T-helper 1 cell treated with Interleukin-12 subunit alpha and Interleukin-12 subunit beta and Interleukin-4 antibody, amounts not matched to agents 30 μg/mL and 1 μg/mL, for 36 hours (primary cell): Measurements from ENCODE around the gene NACC2.

Experiments used
- H3K27ac Mint-ChIP-seq: one replicate; pipeline ENCODE4 v1.8.0; 2021; ENCODE audit warnings: mild to moderate bottlenecking, mixed read lengths
- H3K27me3 Mint-ChIP-seq: one replicate; pipeline ENCODE4 v1.8.0; 2021; ENCODE audit warnings: low read depth, mixed read lengths
- H3K36me3 Mint-ChIP-seq: one replicate; pipeline ENCODE4 v1.8.0; 2021; ENCODE audit warnings: low read depth, mixed read lengths
- H3K4me1 Mint-ChIP-seq: one replicate; pipeline ENCODE4 v1.8.0; 2021; ENCODE audit warnings: low read depth, mixed read lengths
- H3K4me3 Mint-ChIP-seq: one replicate; pipeline ENCODE4 v1.8.0; 2021; ENCODE audit warnings: mild to moderate bottlenecking, moderate library complexity, mixed read lengths
- H3K9me3 Mint-ChIP-seq: one replicate; pipeline ENCODE4 v1.8.0; 2021; ENCODE audit warnings: mixed read lengths

NACC2 gene, protein sequence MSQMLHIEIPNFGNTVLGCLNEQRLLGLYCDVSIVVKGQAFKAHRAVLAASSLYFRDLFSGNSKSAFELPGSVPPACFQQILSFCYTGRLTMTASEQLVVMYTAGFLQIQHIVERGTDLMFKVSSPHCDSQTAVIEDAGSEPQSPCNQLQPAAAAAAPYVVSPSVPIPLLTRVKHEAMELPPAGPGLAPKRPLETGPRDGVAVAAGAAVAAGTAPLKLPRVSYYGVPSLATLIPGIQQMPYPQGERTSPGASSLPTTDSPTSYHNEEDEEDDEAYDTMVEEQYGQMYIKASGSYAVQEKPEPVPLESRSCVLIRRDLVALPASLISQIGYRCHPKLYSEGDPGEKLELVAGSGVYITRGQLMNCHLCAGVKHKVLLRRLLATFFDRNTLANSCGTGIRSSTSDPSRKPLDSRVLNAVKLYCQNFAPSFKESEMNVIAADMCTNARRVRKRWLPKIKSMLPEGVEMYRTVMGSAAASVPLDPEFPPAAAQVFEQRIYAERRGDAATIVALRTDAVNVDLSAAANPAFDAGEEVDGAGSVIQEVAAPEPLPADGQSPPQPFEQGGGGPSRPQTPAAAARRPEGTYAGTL

GRCh38 chr9:136095070-136096058 is at the start of gene NACC2:
Gene NACC2, minus strand, starts transcription at chr9:136095289. Its CDS starts 44,768 bp downstream, at chr9:136050521.
- Mint-ChIP-seq H3K4me1 (peaks cover 7% of the 10 kb centered on the region), H3K27me3 (peaks cover 16% of the 10 kb centered on the region), H3K9me3 (no peaks in the 10 kb centered on the region), H3K4me3 (peak within 1 kb of the TSS; percentile 64), H3K36me3 (no peaks in the 10 kb centered on the region), H3K27ac (no peak within 1 kb of the TSS)

DNA sequence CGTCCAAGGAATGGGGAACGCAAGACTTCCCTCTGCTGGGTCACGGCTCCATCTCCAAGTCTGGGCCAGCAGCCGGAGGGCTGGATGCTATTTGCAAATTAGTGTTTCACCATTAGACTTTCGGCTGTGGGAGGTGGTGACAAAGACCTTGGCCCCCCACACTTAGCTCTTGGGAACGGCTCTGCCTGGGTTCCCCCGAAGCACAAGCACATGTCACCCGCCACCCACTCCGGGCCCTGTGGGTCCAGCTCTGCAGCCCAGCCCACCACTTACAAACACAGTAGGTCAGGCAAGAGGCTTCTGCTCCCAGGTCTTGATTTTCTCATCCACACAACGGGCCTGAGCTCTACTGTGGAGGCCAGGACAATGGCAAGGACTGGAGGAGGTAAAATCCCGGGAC is 49.4 kb upstream of the NACC2 start:
- Mint-ChIP-seq H3K27ac (no peak overlapping the region), H3K9me3 (no peaks in the 10 kb centered on the region), H3K4me1 (no peaks in the 10 kb centered on the region), H3K36me3 (no peaks in the 10 kb centered on the region), H3K4me3 (no peak overlapping the region), H3K27me3 (no peaks in the 10 kb centered on the region)

- Mint-ChIP-seq H3K27ac (no peak overlapping the region), H3K36me3 (no peaks in the 10 kb centered on the region), H3K4me3 (no peak overlapping the region), H3K4me1 (no peaks in the 10 kb centered on the region), H3K9me3 (no peaks in the 10 kb centered on the region), H3K27me3 (no peaks in the 10 kb centered on the region)
These were observed 48.3 kb upstream of the NACC2 start for GRCh38 chr9:136143215-136144001.

DNA sequence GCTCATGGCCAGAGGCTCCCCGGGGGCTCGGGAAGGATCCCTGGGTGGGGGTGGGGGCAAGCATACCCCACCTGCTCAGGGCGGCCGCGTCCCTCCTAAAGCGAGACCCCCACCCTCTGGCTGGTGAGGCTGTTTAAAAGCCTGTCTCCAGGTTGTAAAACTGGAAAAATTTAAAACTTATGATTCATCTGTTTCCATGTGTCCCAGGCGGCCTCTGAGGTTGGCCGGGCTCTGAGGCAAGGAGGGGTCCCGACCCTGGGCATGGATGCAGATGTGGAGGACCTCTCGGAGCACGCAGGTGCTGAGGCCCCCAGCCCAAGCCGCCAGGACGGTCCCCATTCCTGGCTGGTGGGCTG is 47.7 kb upstream of the NACC2 start:
- Mint-ChIP-seq H3K4me3 (no peak overlapping the region), H3K36me3 (no peaks in the 10 kb centered on the region), H3K4me1 (no peaks in the 10 kb centered on the region), H3K27me3 (no peaks in the 10 kb centered on the region), H3K27ac (no peak overlapping the region), H3K9me3 (no peaks in the 10 kb centered on the region)

DNA sequence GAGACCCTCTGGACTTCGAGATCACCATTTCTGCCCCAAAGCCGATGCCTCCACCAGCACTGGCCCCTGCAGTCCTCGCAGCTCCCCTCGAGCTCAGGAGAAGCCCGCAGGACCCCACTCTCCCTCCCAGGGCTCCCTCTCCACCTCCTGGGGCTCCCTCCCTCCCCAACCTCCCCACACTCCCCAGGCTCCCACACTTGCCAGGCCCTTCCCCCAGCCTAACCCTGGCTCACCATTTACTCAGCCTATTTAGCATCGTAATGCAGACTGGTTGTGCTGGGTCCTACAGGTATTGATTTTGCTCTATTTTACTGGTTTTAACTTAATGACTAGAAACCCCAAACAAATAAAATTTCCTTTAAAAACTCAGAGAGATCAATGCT is 47.3 kb upstream of the NACC2 start:
- Mint-ChIP-seq H3K4me1 (no peaks in the 10 kb centered on the region), H3K4me3 (no peak overlapping the region), H3K27ac (no peak overlapping the region), H3K9me3 (no peaks in the 10 kb centered on the region), H3K36me3 (no peaks in the 10 kb centered on the region), H3K27me3 (no peaks in the 10 kb centered on the region)

DNA sequence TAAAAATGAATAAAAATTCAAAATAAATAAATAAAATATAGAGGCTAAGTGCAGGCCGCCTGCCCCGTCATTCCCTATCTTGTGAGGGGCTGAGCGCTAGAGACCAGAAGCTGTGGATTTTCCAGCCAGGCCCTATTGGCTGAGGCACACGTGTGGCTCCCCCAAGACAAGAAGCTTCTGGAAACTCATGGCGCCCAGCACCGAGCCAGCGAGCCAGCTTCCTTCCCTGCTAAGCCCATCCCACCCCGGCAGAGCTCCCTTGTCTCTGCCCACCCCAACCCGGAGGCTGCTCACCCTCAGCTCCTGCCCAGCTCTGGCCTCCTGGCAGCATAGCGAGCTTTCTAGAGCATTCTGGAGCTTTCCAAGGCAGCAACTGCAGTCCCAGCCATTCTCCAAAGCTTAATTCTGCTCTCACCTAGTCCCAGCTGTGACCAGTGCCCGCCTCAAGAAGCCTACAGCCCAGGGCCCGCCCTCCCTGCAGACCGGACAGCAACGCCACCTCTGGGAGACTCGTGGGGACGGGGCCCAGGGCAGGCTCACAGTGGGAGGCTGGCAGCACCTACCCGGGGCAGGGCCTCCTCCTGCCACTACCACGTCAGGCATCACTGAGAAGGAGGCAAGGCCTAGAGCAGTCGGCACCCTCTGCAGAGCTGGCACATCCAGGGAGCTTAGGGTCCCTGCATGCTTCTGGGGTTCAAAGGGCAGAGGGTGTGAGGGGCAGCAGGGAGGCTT is 46.8 kb upstream of the NACC2 start:
- Mint-ChIP-seq H3K27ac (no peak overlapping the region), H3K4me1 (no peaks in the 10 kb centered on the region), H3K27me3 (no peaks in the 10 kb centered on the region), H3K4me3 (no peak overlapping the region), H3K9me3 (no peaks in the 10 kb centered on the region), H3K36me3 (no peaks in the 10 kb centered on the region)

GRCh38 chr9:136140966-136141365 is 45.9 kb upstream of the NACC2 start:
- Mint-ChIP-seq H3K27ac (no peak overlapping the region), H3K4me1 (no peaks in the 10 kb centered on the region), H3K27me3 (no peaks in the 10 kb centered on the region), H3K36me3 (no peaks in the 10 kb centered on the region), H3K9me3 (no peaks in the 10 kb centered on the region), H3K4me3 (no peak overlapping the region)

DNA sequence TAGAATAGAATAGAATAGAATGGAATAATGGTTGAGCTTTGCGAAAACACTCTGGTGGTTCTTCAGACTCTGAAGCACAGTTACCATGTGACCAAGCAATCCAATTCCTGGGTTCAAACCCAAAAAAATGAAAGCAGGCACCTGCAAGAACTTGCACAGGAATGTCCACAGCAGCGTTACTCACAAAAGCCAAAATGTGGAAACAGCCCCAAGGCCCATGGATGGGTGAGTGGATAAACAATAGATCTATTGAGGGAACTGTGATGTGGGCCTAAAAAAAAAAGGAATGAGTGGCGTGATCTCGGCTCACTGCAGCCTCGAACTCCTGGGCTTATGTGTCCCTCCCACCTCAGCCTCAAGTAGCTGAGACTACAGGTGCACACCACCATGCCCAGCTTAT is 45.0 kb upstream of the NACC2 start:
- H3K27ac Mint-ChIP-seq, result no peak overlapping the region
- H3K4me3 Mint-ChIP-seq, result no peak overlapping the region
- H3K27me3 Mint-ChIP-seq, result no peaks in the 10 kb centered on the region
- no peaks in the 10 kb centered on the region for H3K4me1 Mint-ChIP-seq
- H3K36me3 Mint-ChIP-seq, result no peaks in the 10 kb centered on the region
- no peaks in the 10 kb centered on the region for H3K9me3 Mint-ChIP-seq

DNA sequence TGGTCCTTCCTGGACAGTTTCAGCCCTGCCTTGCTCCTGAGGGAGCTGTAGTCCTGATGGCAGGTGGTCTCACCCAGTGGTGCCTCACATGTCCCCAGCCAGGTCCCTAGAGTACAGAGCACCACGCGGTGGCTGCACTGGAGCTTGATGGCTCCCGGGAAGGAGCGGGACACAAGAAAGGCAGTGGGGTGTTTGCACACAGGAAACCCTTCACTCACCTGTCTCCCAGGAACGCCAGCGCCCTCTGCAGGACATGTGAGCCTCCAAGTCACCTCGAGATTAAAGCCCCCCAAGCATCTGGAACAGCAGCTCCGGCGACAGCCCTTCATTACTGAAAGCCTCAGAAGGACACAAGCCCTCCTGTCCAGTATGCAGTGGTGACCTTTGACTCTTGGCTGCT is 43.5 kb upstream of the NACC2 start:
- Mint-ChIP-seq H3K4me3 (no peak overlapping the region), H3K27ac (no peak overlapping the region), H3K4me1 (no peaks in the 10 kb centered on the region), H3K9me3 (no peaks in the 10 kb centered on the region), H3K36me3 (no peaks in the 10 kb centered on the region), H3K27me3 (peaks cover 10% of the 10 kb centered on the region)

DNA sequence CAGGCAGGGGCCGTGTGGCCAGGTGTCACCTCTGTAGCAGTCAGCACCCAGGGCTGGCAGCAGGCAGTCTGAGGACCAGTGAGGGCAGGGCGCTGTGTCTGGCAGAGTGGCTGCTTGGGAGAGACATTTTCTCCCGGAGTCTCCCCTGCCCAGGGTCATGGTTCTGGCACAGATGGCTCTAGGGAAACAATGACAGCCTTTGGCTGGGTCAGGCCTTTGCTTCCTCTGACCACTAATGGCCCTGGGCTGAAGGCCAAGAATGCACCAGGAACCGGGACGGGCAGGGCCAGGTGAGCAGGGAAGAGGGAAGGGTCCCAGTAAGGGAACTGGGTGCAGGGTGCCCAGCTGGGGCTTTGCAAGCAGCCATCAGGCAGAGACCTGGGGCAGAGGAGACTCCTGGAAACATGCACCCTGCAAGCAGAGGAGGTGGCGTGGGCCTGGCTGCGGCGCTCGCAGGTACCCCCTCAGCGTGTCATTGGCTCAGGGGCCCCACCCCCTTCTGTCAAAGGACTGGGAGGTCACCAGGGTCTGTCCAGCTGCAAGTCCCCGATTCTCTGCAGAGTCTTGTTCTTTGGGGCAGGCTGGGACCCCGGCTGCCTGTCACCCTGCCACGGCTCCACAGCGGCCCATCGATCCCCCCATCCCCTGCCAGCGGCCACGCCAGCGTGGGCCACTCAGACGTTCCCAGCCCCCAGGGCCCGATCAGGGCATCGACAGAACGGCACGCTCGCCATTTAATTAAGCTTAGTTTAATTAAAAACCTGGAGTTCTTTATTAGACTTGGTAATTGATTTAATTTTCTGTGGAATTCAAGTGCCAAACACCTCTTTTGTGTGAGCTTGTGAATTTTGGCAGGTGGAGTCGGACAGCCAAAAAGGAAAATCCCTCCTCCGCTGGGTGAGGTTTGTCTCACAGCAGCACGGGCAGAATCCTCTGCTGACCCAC is 42.5 kb upstream of the NACC2 start:
- H3K9me3 Mint-ChIP-seq, result no peaks in the 10 kb centered on the region
- H3K36me3 Mint-ChIP-seq, result no peaks in the 10 kb centered on the region
- peaks cover 13% of the 10 kb centered on the region for H3K27me3 Mint-ChIP-seq
- no peak overlapping the region for H3K4me3 Mint-ChIP-seq
- no peaks in the 10 kb centered on the region for H3K4me1 Mint-ChIP-seq
- no peak overlapping the region for H3K27ac Mint-ChIP-seq

GRCh38 chr9:136136127-136136925 is 41.2 kb upstream of the NACC2 start:
- no peaks in the 10 kb centered on the region for H3K36me3 Mint-ChIP-seq
- H3K9me3 Mint-ChIP-seq, result no peaks in the 10 kb centered on the region
- no peak overlapping the region for H3K27ac Mint-ChIP-seq
- no peak overlapping the region for H3K4me3 Mint-ChIP-seq
- no peaks in the 10 kb centered on the region for H3K4me1 Mint-ChIP-seq
- H3K27me3 Mint-ChIP-seq, result peaks cover 22% of the 10 kb centered on the region

GRCh38 chr9:136135326-136136126 is 40.4 kb upstream of the NACC2 start:
- Mint-ChIP-seq H3K4me3 (no peak overlapping the region), H3K4me1 (no peaks in the 10 kb centered on the region), H3K36me3 (no peaks in the 10 kb centered on the region), H3K27me3 (peaks cover 22% of the 10 kb centered on the region), H3K27ac (no peak overlapping the region), H3K9me3 (no peaks in the 10 kb centered on the region)
